Omental fat pad (tissue), 4 donors: ENCODE data around the gene ARSB. TPM values are rescaled to one million over a fixed set of nuclear protein-coding genes. Genes with fewer than 3 reads are reported as not detected.
A peak's percentile ranks its signal among the peaks of the same experiment; 100 is the strongest.

Source experiments
- ATAC-seq: fragments of 150-250 bp; one replicate; pipeline ENCODE4 v1.9.1; 2016; ENCODE audit warnings: mild to moderate bottlenecking, moderate library complexity; ENCODE audit not compliant: low FRiP score
- DNase-seq: peaks from one replicate; pipeline ENCODE4 v3.0.0-alpha.2; 2019; ENCODE audit warnings: low spot score
- total RNA-seq, 4 donors: library from RNA; depleted of rRNA; stranded (reverse); fragments of >200 nt; gene quantifications; one replicate each; pipeline ENCODE4 v1.1.0, GENCODE V29; 2016
- TF ChIP-seq, protein P1 (sequence below), 3 donors: fragments of 450-650 bp; IDR thresholded peaks; one replicate each; pipeline ENCODE4 v1.5.1; 2016 to 2017; ENCODE audit warnings: antibody characterized with exemption in 3 of 3, mild to moderate bottlenecking in 3 of 3, moderate library complexity in 2 of 3

The ARSB gene
- total RNA-seq, 4 donors from 2014 or later, result 15.4 to 22.7 (median 15.8) TPM

- DNase-seq (no peak), ATAC-seq (no peak)
- TF ChIP-seq, protein P1, sequence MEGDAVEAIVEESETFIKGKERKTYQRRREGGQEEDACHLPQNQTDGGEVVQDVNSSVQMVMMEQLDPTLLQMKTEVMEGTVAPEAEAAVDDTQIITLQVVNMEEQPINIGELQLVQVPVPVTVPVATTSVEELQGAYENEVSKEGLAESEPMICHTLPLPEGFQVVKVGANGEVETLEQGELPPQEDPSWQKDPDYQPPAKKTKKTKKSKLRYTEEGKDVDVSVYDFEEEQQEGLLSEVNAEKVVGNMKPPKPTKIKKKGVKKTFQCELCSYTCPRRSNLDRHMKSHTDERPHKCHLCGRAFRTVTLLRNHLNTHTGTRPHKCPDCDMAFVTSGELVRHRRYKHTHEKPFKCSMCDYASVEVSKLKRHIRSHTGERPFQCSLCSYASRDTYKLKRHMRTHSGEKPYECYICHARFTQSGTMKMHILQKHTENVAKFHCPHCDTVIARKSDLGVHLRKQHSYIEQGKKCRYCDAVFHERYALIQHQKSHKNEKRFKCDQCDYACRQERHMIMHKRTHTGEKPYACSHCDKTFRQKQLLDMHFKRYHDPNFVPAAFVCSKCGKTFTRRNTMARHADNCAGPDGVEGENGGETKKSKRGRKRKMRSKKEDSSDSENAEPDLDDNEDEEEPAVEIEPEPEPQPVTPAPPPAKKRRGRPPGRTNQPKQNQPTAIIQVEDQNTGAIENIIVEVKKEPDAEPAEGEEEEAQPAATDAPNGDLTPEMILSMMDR (IDR thresholded peaks at IDR 0.05), result no peak
These were observed 175.7 kb downstream of the ARSB start for GRCh38 chr5:78809444-78809843.

DNA sequence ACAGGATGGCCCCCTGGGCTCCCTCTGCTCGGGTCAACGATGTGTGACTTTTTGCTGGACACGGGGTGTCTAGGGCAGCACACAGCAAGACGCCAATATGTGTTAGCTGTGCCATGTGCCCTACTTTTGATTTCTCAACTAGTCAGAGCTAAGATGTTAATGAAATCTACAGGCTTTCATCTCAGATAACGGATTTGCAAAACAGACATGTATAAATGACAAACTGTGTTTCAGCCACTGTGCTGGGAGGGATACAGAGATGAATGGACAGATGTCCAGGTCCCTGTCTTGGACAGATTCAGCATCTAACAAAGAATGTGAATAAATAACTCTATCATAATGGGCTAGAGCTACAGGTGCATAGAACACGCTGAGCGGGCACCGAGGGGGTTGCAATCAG, 176.3 kb downstream of the ARSB start:
- no peak for ATAC-seq
- DNase-seq, result no peak
- TF ChIP-seq, protein P1 (IDR thresholded peaks at IDR 0.05), result no peak

GRCh38 chr5:78808380-78808779, 176.7 kb downstream of the ARSB start:
- ATAC-seq (peak; percentile 82), DNase-seq (no peak)
- TF ChIP-seq, protein P1 (IDR thresholded peaks at IDR 0.05), result no peak

GRCh38 chr5:78806544-78806943, 178.6 kb downstream of the ARSB start:
- DNase-seq (no peak), ATAC-seq (no peak)
- TF ChIP-seq, protein P1 (IDR thresholded peaks at IDR 0.05), result no peak

GRCh38 chr5:78805474-78806124, 179.5 kb downstream of the ARSB start:
- no peak for ATAC-seq
- TF ChIP-seq, protein P1 (IDR thresholded peaks at IDR 0.05), result no peak
- DNase-seq, result no peak

GRCh38 chr5:78804995-78805394, 180.1 kb downstream of the ARSB start:
- TF ChIP-seq, protein P1 (IDR thresholded peaks at IDR 0.05), result no peak
- ATAC-seq (no peak), DNase-seq (no peak)

GRCh38 chr5:78803941-78804340, 181.2 kb downstream of the ARSB start:
- no peak for DNase-seq
- TF ChIP-seq, protein P1 (IDR thresholded peaks at IDR 0.05), result no peak
- ATAC-seq, result no peak
